Measurements from ENCODE around the gene JAK2. TPM values are rescaled to one million over a fixed set of nuclear protein-coding genes. Genes with fewer than 3 reads are reported as not detected.

JAK2 gene
- total and polyA plus RNA-seq, 10 of the 15 experiments (the other 5 are each of a cell fraction or from before 2014, with no cell fraction given) = 4.1 to 22.9 (median 13.7) TPM

GRCh38 chr9:4985386-4986266 lies 554 bp downstream of the JAK2 start (continued):
- no peak for TF ChIP-seq ZBTB40 (IDR thresholded peaks at IDR 0.05; ENCODE audit: borderline replicate concordance)
- TF ChIP-seq SMAD5 (IDR thresholded peaks at IDR 0.05; ENCODE audit: low read depth) = no peak

- no peaks in the 10 kb centered on the region for H4K20me1 ChIP-seq (ENCODE audit: control insufficient read depth, insufficient read depth)
- intact Hi-C loops (cut with micrococcal nuclease; ENCODE audit: unreplicated experiment) = loop anchor here (5.0 to 10.0 kb wide), 8 partner anchors 99 to 1461 kb away; partner anchors contain the start of genes PDCD1LG2, RCL1 and RFX3
- H3K4me1 ChIP-seq (ENCODE audit: control insufficient read depth, insufficient read depth, low read length) = peaks cover 21% of the 10 kb centered on the region
- ChIA-PET POLR2A (interaction anchor here (0.7 to 3.8 kb wide), 9 partner anchors 10 to 643 kb away, joined by 3 to 18 read pairs (median 3); partner anchors contain the start of gene RIC1), RAD21 (ENCODE audit: unreplicated experiment) (interaction anchor here (0.9 to 6.5 kb wide), 17 partner anchors 15 to 614 kb away, joined by 3 to 92 read pairs (median 4); partner anchors contain the start of gene RCL1), CTCF (interaction anchor here (0.6 to 7.7 kb wide), 23 partner anchors 9 to 629 kb away, joined by 3 to 147 read pairs (median 5); partner anchors contain the start of gene PLGRKT), SMC1A (ENCODE audit: uncharacterized antibody, unreplicated experiment) (interaction anchor here (0.8 to 8.8 kb wide), 23 partner anchors 8 to 614 kb away, joined by 3 to 107 read pairs (median 5); partner anchors contain the start of genes AK3 and RCL1)
- in situ Hi-C loops (cut with MboI) = loop anchor here (5.0 kb wide), 2 partner anchors 229 to 606 kb away; no protein-coding TSS in a partner anchor
- H3K27ac ChIP-seq (ENCODE audit: control insufficient read depth, insufficient read depth) = peak overlapping the region; percentile 89
- H3K36me3 ChIP-seq (ENCODE audit: control insufficient read depth in 2 of 2, insufficient read depth in 2 of 2, low read length in 1 of 2) = no peaks in the 10 kb centered on the region
- 3% methylated on average over 3 of the region's 3 CpGs for WGBS (ENCODE audit: insufficient coverage, insufficient replicate concordance, low lambda C conversion rate, missing lambda C conversion rate)
- FAIRE-seq (no peak), ATAC-seq (no peak), DNase-seq (ENCODE audit: low read depth, low spot score) (no peak)
- peak overlapping the region; percentile 92; the same call in 1 of the 2 replicates for H2AFZ ChIP-seq (ENCODE audit: control insufficient read depth, low read depth, low read length)
- H3K79me2 ChIP-seq (ENCODE audit: control insufficient read depth, insufficient read depth, low read length) = peaks cover 59% of the 10 kb centered on the region
- H3K4me2 ChIP-seq (ENCODE audit: control insufficient read depth, insufficient read depth) = peak overlapping the region; percentile 60
- peak overlapping the region; percentile 76 for H3K4me3 ChIP-seq
- no peaks in the 10 kb centered on the region for H3K9me3 ChIP-seq (replicated peaks; ENCODE audit: control insufficient read depth, insufficient read depth, low read length)
- no TSS peak for BruUV-seq (replicated peaks)
- no peaks in the 10 kb centered on the region for H3K27me3 ChIP-seq (replicated peaks in 1 of 2; ENCODE audit: control insufficient read depth in 2 of 2, insufficient read depth in 2 of 2, low read length in 1 of 2)
- no peak for TF ChIP-seq USF1 (IDR thresholded peaks at IDR 0.05; ENCODE audit: borderline replicate concordance, extremely low read length, insufficient read depth, low read depth, low read length)
- TF ChIP-seq SREBF2 (IDR thresholded peaks at IDR 0.05; ENCODE audit: low read length) = no peak
- TF ChIP-seq EED (IDR thresholded peaks at IDR 0.05; ENCODE audit: low read depth) = peak; percentile 51; the same call in 1 of the 2 replicates
- no peak for TF ChIP-seq SMAD1 (IDR thresholded peaks at IDR 0.05; ENCODE audit: low read depth, partially characterized antibody)
- TF ChIP-seq SPI1 (IDR thresholded peaks at IDR 0.05; ENCODE audit: borderline replicate concordance, insufficient read depth, low read depth, low read length) = peak; percentile 15; the same call in 1 of the 2 replicates
- no peak for TF ChIP-seq NFXL1 (IDR thresholded peaks at IDR 0.05; ENCODE audit: borderline replicate concordance)
- TF ChIP-seq BCL11A (IDR thresholded peaks at IDR 0.05; ENCODE audit: low read depth, low read length) = no peak
- TF ChIP-seq IKZF2 (IDR thresholded peaks at IDR 0.05) = peak; percentile 39 to 66; a peak in 3 of 4 replicates
- TF ChIP-seq USF2 (IDR thresholded peaks at IDR 0.05; ENCODE audit: borderline replicate concordance, low read depth, low read length) = no peak
- no peak for TF ChIP-seq ZNF274 (IDR thresholded peaks at IDR 0.05; ENCODE audit: insufficient read depth, insufficient read length)
- TF ChIP-seq SUZ12 (IDR thresholded peaks at IDR 0.05; ENCODE audit: unreplicated experiment) = no peak
- TF ChIP-seq IKZF1 (conservative IDR thresholded peaks at IDR 0.05) = peak; percentile 18; the same call in 1 of the 2 replicates
- peak; percentile 10; the same call in 1 of the 2 replicates for TF ChIP-seq NFIC (IDR thresholded peaks at IDR 0.05; ENCODE audit: low read depth, low read length)
- peak overlapping the region; percentile 96 for H3K9ac ChIP-seq (ENCODE audit: control insufficient read depth, insufficient read depth, low read length)
Observed at GRCh38 chr9:4986296-4986695, 1.2 kb downstream of the JAK2 start.
